Neural progenitor cell (in vitro differentiated cells): Measurements from ENCODE around the gene DMWD. TPM values are rescaled to one million over a fixed set of nuclear protein-coding genes. Genes with fewer than 3 reads are reported as not detected.

ENCODE experiments used
- DNase-seq: peaks from one replicate; pipeline ENCODE4 v3.0.0-alpha.2; 2016; ENCODE audit warnings: low spot score
- H2AFZ ChIP-seq: fragments of 200-600 bp; sonication (generic); replicated peaks from 2 replicates; pipeline ENCODE4 v1.6.1; 2016; ENCODE audit warnings: antibody characterized with exemption
- H3F3A ChIP-seq: fragments of 200-600 bp; sonication (generic); 2 replicates; pipeline ENCODE4 v1.6.1; 2016; ENCODE audit warnings: antibody characterized with exemption, low read depth
- H3K27ac ChIP-seq: fragments of 200-600 bp; sonication (generic); 2 replicates; pipeline ENCODE4 v1.5.1; 2016; ENCODE audit warnings: mild to moderate bottlenecking
- H3K27me3 ChIP-seq: fragments of 200-600 bp; sonication (generic); 2 replicates; pipeline ENCODE4 v1.6.1; 2016; ENCODE audit warnings: mild to moderate bottlenecking, moderate library complexity
- H3K36me3 ChIP-seq: fragments of 200-600 bp; sonication (generic); 2 replicates; pipeline ENCODE4 v1.5.1; 2016
- H3K4me1 ChIP-seq: fragments of 200-600 bp; sonication (generic); 2 replicates; pipeline ENCODE4 v1.6.1; 2016; ENCODE audit warnings: mixed run types
- H3K4me2 ChIP-seq: fragments of 200-600 bp; sonication (generic); 2 replicates; pipeline ENCODE4 v1.6.1; 2016
- H3K4me3 ChIP-seq: fragments of 200-600 bp; sonication (generic); 2 replicates; pipeline ENCODE4 v1.5.1; 2016
- H3K79me2 ChIP-seq: fragments of 200-600 bp; sonication (generic); 2 replicates; pipeline ENCODE4 v1.6.1; 2016; ENCODE audit warnings: low read depth
- H3K9ac ChIP-seq: fragments of 200-600 bp; sonication (generic); 2 replicates; pipeline ENCODE4 v1.6.1; 2016
- H3K9me3 ChIP-seq: fragments of 200-600 bp; sonication (generic); 2 replicates; pipeline ENCODE4 v1.5.1; 2016; ENCODE audit warnings: low read depth
- H4K20me1 ChIP-seq: fragments of 200-600 bp; sonication (generic); 2 replicates; pipeline ENCODE4 v1.6.1; 2016; ENCODE audit warnings: low read depth
- H3K27ac Mint-ChIP-seq: 3 replicates; pipeline ENCODE4 v1.8.0; 2021; ENCODE audit warnings: mixed read lengths
- H3K27me3 Mint-ChIP-seq: 2 replicates; pipeline ENCODE4 v1.8.0; 2022; ENCODE audit warnings: low read depth, mild to moderate bottlenecking, inconsistent platforms, moderate library complexity, mixed read lengths; ENCODE audit not compliant: insufficient read depth
- H3K36me3 Mint-ChIP-seq: 3 replicates; pipeline ENCODE4 v1.8.0; 2021; ENCODE audit warnings: mixed read lengths
- H3K4me1 Mint-ChIP-seq: 3 replicates; pipeline ENCODE4 v1.8.0; 2021; ENCODE audit warnings: mixed read lengths
- H3K4me3 Mint-ChIP-seq: 3 replicates; pipeline ENCODE4 v1.8.0; 2021; ENCODE audit warnings: mild to moderate bottlenecking, moderate library complexity, mixed read lengths
- H3K9me3 Mint-ChIP-seq: 3 replicates; pipeline ENCODE4 v1.8.0; 2020; ENCODE audit warnings: mixed read lengths
- EZH2 ChIP-seq: fragments of 200-600 bp; sonication (generic); IDR thresholded peaks from 2 replicates; pipeline ENCODE4 v1.6.1; 2017; ENCODE audit warnings: antibody characterized with exemption, mild to moderate bottlenecking, moderate library complexity
- EZH2phosphoT487 ChIP-seq: fragments of 200-600 bp; sonication (generic); IDR thresholded peaks from 2 replicates; pipeline ENCODE4 v1.6.1; 2017; ENCODE audit warnings: antibody characterized with exemption
- total RNA-seq: library from RNA; depleted of rRNA; stranded (reverse); fragments of >200 nt; gene quantifications from 2 replicates; pipeline ENCODE4 v1.2.3, GENCODE V29; 2015; ENCODE audit warnings: low replicate concordance
- TF ChIP-seq, protein P1 (sequence below): fragments of 200-600 bp; sonication (generic); IDR thresholded peaks from 2 replicates; pipeline ENCODE4 v1.5.1; 2017; ENCODE audit warnings: antibody characterized with exemption, mild to moderate bottlenecking

DMWD gene
- total RNA-seq, 1 donor from 2014 or later: 22.8 TPM

GRCh38 chr19:45764945-45765701, 27.5 kb downstream of the DMWD start:
- Histone ChIP-seq H2AFZ (no peak overlapping the region), H3K4me1 (peaks cover 29% of the 10 kb centered on the region), H3F3A (peaks cover 34% of the 10 kb centered on the region), H3K36me3 (no peaks in the 10 kb centered on the region), H3K9me3 (no peaks in the 10 kb centered on the region), H3K27ac (no peak overlapping the region), H4K20me1 (peaks cover 14% of the 10 kb centered on the region), H3K9ac (no peak overlapping the region), H3K27me3 (no peaks in the 10 kb centered on the region), H3K4me2 (peak overlapping the region; percentile 43), H3K4me3 (no peak overlapping the region), H3K79me2 (peaks cover 25% of the 10 kb centered on the region)
- no peak for DNase-seq
- Mint-ChIP-seq H3K4me3 (peak overlapping the region; percentile 72), H3K4me1 (peaks cover 12% of the 10 kb centered on the region), H3K36me3 (no peaks in the 10 kb centered on the region), H3K9me3 (no peaks in the 10 kb centered on the region), H3K27me3 (peaks cover 8% of the 10 kb centered on the region), H3K27ac (peak overlapping the region; percentile 63)
- TF ChIP-seq, protein P1, sequence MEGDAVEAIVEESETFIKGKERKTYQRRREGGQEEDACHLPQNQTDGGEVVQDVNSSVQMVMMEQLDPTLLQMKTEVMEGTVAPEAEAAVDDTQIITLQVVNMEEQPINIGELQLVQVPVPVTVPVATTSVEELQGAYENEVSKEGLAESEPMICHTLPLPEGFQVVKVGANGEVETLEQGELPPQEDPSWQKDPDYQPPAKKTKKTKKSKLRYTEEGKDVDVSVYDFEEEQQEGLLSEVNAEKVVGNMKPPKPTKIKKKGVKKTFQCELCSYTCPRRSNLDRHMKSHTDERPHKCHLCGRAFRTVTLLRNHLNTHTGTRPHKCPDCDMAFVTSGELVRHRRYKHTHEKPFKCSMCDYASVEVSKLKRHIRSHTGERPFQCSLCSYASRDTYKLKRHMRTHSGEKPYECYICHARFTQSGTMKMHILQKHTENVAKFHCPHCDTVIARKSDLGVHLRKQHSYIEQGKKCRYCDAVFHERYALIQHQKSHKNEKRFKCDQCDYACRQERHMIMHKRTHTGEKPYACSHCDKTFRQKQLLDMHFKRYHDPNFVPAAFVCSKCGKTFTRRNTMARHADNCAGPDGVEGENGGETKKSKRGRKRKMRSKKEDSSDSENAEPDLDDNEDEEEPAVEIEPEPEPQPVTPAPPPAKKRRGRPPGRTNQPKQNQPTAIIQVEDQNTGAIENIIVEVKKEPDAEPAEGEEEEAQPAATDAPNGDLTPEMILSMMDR: no peak
- TF ChIP-seq EZH2phosphoT487 (no peak), EZH2 (no peak)

- Histone ChIP-seq H3K27me3 (no peaks in the 10 kb centered on the region), H3K9ac (no peak overlapping the region), H4K20me1 (peaks cover 14% of the 10 kb centered on the region), H3F3A (peaks cover 29% of the 10 kb centered on the region), H3K36me3 (no peaks in the 10 kb centered on the region), H3K27ac (no peak overlapping the region), H3K4me3 (no peak overlapping the region), H3K9me3 (no peaks in the 10 kb centered on the region), H3K4me1 (peaks cover 29% of the 10 kb centered on the region), H3K79me2 (peaks cover 25% of the 10 kb centered on the region), H2AFZ (no peak overlapping the region), H3K4me2 (peak overlapping the region; percentile 43)
- peak overlapping the region; percentile 72 for H3K4me3 Mint-ChIP-seq
- peak; percentile 41 for DNase-seq
- H3K36me3 Mint-ChIP-seq: no peaks in the 10 kb centered on the region
- TF ChIP-seq, protein P1: peak; percentile 10
- TF ChIP-seq EZH2: no peak
- peaks cover 12% of the 10 kb centered on the region for H3K4me1 Mint-ChIP-seq
- H3K27ac Mint-ChIP-seq: peak overlapping the region; percentile 63
- H3K9me3 Mint-ChIP-seq: no peaks in the 10 kb centered on the region
- H3K27me3 Mint-ChIP-seq: peaks cover 8% of the 10 kb centered on the region
Measured at GRCh38 chr19:45764475-45764874, 28.2 kb downstream of the DMWD start.

GRCh38 chr19:45763691-45764294, 28.9 kb downstream of the DMWD start:
- Histone ChIP-seq H3K4me3 (no peak overlapping the region), H3K4me2 (peak overlapping the region; percentile 43), H3K27ac (no peak overlapping the region), H3K36me3 (no peaks in the 10 kb centered on the region), H3K27me3 (no peaks in the 10 kb centered on the region), H3K9ac (no peak overlapping the region), H2AFZ (no peak overlapping the region), H3K9me3 (no peaks in the 10 kb centered on the region), H3K4me1 (peaks cover 29% of the 10 kb centered on the region), H4K20me1 (peaks cover 14% of the 10 kb centered on the region), H3K79me2 (peaks cover 25% of the 10 kb centered on the region), H3F3A (peaks cover 26% of the 10 kb centered on the region)
- no peak for DNase-seq
- peaks cover 6% of the 10 kb centered on the region for H3K27me3 Mint-ChIP-seq
- peaks cover 12% of the 10 kb centered on the region for H3K4me1 Mint-ChIP-seq
- H3K4me3 Mint-ChIP-seq: no peak overlapping the region
- TF ChIP-seq, protein P1: no peak
- TF ChIP-seq EZH2phosphoT487 (no peak), EZH2 (no peak)
- no peaks in the 10 kb centered on the region for H3K36me3 Mint-ChIP-seq
- no peaks in the 10 kb centered on the region for H3K9me3 Mint-ChIP-seq
- H3K27ac Mint-ChIP-seq: no peak overlapping the region
